CD14-positive monocyte (primary cell): ENCODE measurements around the gene DDX60. TPM values are rescaled to one million over a fixed set of nuclear protein-coding genes. Genes with fewer than 3 reads are reported as not detected.

Experiments
- DNase-seq, 3 donors: peaks; one replicate each; pipeline ENCODE4 v3.0.0-alpha.2; 2011 to 2022
- H2AFZ ChIP-seq: 2 replicates; pipeline ENCODE4 v1.6.0; 2012; ENCODE audit warnings: mild to moderate bottlenecking, low read depth, low read length, inconsistent platforms; ENCODE audit not compliant: insufficient read depth, poor library complexity, severe bottlenecking
- H3K27ac ChIP-seq, 2 donors: 1 replicate in 1 of 2; 2 replicates in 1 of 2; pipeline ENCODE4 v1.5.1; 2012 to 2013; ENCODE audit warnings: low read length in 2 of 2, control low read depth in 1 of 2, inconsistent platforms in 1 of 2, low read depth in 1 of 2, mild to moderate bottlenecking in 1 of 2
- H3K27me3 ChIP-seq, 2 donors: one replicate each; pipeline versions ENCODE4 v1.6.0 to v1.6.1; 2011 to 2013; ENCODE audit warnings: low read length in 2 of 2; ENCODE audit not compliant: control insufficient read depth in 2 of 2, insufficient read depth in 2 of 2
- H3K36me3 ChIP-seq, 2 donors: replicated peaks in 1 of 2; 1 replicate in 1 of 2; 2 replicates in 1 of 2; pipeline versions ENCODE4 v1.5.1 to v1.6.1; 2012 to 2013; ENCODE audit warnings: low read length in 2 of 2, control low read depth in 1 of 2, inconsistent platforms in 1 of 2, mild to moderate bottlenecking in 1 of 2; ENCODE audit not compliant: insufficient read depth in 2 of 2, control insufficient read depth in 1 of 2
- H3K4me1 ChIP-seq, 2 donors: 1 replicate in 1 of 2; 2 replicates in 1 of 2; pipeline versions ENCODE4 v1.5.1 to v1.6.1; 2012 to 2013; ENCODE audit warnings: low read length in 2 of 2, control low read depth in 1 of 2, inconsistent platforms in 1 of 2, mild to moderate bottlenecking in 1 of 2, moderate library complexity in 1 of 2; ENCODE audit not compliant: insufficient read depth in 2 of 2, control insufficient read depth in 1 of 2
- H3K4me2 ChIP-seq: replicated peaks from 2 replicates; pipeline ENCODE3; 2012; ENCODE audit warnings: low read length, moderate library complexity, mild to moderate bottlenecking; ENCODE audit not compliant: poor library complexity, severe bottlenecking; ENCODE audit errors: extremely low read depth
- H3K4me3 ChIP-seq, 3 experiments: fragments of 200-600 bp in 1 of 3; sonication (generic) in 1 of 3; replicated peaks in 1 of 3; 1 replicate in 2 of 3; 2 replicates in 1 of 3; pipeline ENCODE4 v1.5.1; 2011 to 2013; ENCODE audit warnings: low read length in 3 of 3, mild to moderate bottlenecking in 3 of 3, control low read depth in 2 of 3, low read depth in 2 of 3, inconsistent platforms in 1 of 3, moderate library complexity in 1 of 3
- H3K79me2 ChIP-seq: 2 replicates; pipeline ENCODE4 v1.6.0; 2012; ENCODE audit warnings: mild to moderate bottlenecking, control low read depth, inconsistent platforms, low read length, moderate library complexity; ENCODE audit not compliant: insufficient read depth
- H3K9ac ChIP-seq: 2 replicates; pipeline ENCODE4 v1.6.0; 2017; ENCODE audit warnings: low read length, mild to moderate bottlenecking; ENCODE audit not compliant: insufficient read depth, poor library complexity, severe bottlenecking
- H3K9me3 ChIP-seq, 2 donors: replicated peaks in 1 of 2; 1 replicate in 1 of 2; 2 replicates in 1 of 2; pipeline versions ENCODE4 v1.5.1 to v1.6.1; 2012 to 2013; ENCODE audit warnings: low read length in 2 of 2, control low read depth in 1 of 2; ENCODE audit not compliant: control insufficient read depth in 1 of 2, insufficient read depth in 1 of 2
- H4K20me1 ChIP-seq: 2 replicates; pipeline ENCODE4 v1.6.0; 2012; ENCODE audit warnings: mild to moderate bottlenecking, low read length, control low read depth, moderate library complexity; ENCODE audit not compliant: insufficient read depth
- H3K27ac Mint-ChIP-seq, 7 donors: one replicate each; pipeline ENCODE4 v1.8.0; 2020; ENCODE audit warnings: mild to moderate bottlenecking in 7 of 7, mixed read lengths in 7 of 7, moderate library complexity in 6 of 7, inconsistent platforms in 2 of 7
- H3K27me3 Mint-ChIP-seq, 3 donors: one replicate each; pipeline ENCODE4 v1.8.0; 2021 to 2022; ENCODE audit warnings: low read depth in 3 of 3, mild to moderate bottlenecking in 3 of 3, mixed read lengths in 3 of 3, moderate library complexity in 3 of 3, inconsistent platforms in 1 of 3
- H3K36me3 Mint-ChIP-seq, 2 donors: one replicate each; pipeline ENCODE4 v1.8.0; 2020; ENCODE audit warnings: mixed read lengths in 2 of 2, inconsistent platforms in 1 of 2, mild to moderate bottlenecking in 1 of 2
- H3K4me1 Mint-ChIP-seq: one replicate; pipeline ENCODE4 v1.8.0; 2020; ENCODE audit warnings: mild to moderate bottlenecking, mixed read lengths
- H3K4me3 Mint-ChIP-seq, 2 donors: one replicate each; pipeline ENCODE4 v1.8.0; 2020; ENCODE audit warnings: mild to moderate bottlenecking in 2 of 2, mixed read lengths in 2 of 2, moderate library complexity in 1 of 2
- H3K9me3 Mint-ChIP-seq, 7 donors: one replicate each; pipeline ENCODE4 v1.8.0; 2020 to 2022; ENCODE audit warnings: mixed read lengths in 7 of 7, mild to moderate bottlenecking in 6 of 7, moderate library complexity in 6 of 7, inconsistent platforms in 2 of 7
- CTCF ChIP-seq: fragments of 200-600 bp; IDR thresholded peaks from one replicate; pipeline ENCODE4 v1.8.0; 2022; ENCODE audit warnings: antibody characterized with exemption, mild to moderate bottlenecking
- WGBS: methylation state at CpG from one replicate; pipeline ENCODE4 v1.1.5; 2013; ENCODE audit warnings: missing lambda C conversion rate; ENCODE audit not compliant: insufficient coverage; 5-methylcytosine and 5-hydroxymethylcytosine counted together
- intact Hi-C, 2 donors: fragments of 100-400 bp; cut with micrococcal nuclease; formaldehyde crosslinking; loops; one replicate each; pipeline versions ENCODE4 v1.15.0 to v1.15.1; 2023
- polyA plus RNA-seq, 3 donors: library from polyadenylated mRNA; depleted of rRNA in 1 of 3; unstranded in 2 of 3; stranded (reverse) in 1 of 3; fragments of 300-500 nt in 2 of 3; fragments of >200 nt in 1 of 3; fragmentation: Illumina TruSeq in 2 of 3; gene quantifications; 1 replicate in 2 of 3; 2 replicates in 1 of 3; pipeline ENCODE4 v1.2.3, GENCODE V29; 2012 to 2021

DDX60 gene
- polyA plus RNA-seq, 3 donors = 7.0 to 12.2 (median 8.6) TPM

- no peak for DNase-seq
- peaks cover 5 to 16% (median 10%) of the 10 kb centered on the region in 7 donors for H3K9me3 Mint-ChIP-seq
- Histone ChIP-seq H3K27ac (no peak overlapping the region), H3K36me3 (peaks cover 71 to 92% of the 10 kb centered on the region in 2 donors), H2AFZ (no peak overlapping the region), H4K20me1 (no peaks in the 10 kb centered on the region), H3K27me3 (no peaks in the 10 kb centered on the region), H3K4me1 (no peaks in the 10 kb centered on the region), H3K9me3 (no peaks in the 10 kb centered on the region), H3K4me2 (no peak overlapping the region), H3K79me2 (no peaks in the 10 kb centered on the region), H3K9ac (no peak overlapping the region), H3K4me3 (no peak overlapping the region)
- TF ChIP-seq CTCF = no peak
- WGBS = no CpG with 5 or more reads among the region's 3 CpGs
- H3K4me1 Mint-ChIP-seq = no peaks in the 10 kb centered on the region
- peaks cover 86 to 92% of the 10 kb centered on the region in 2 donors for H3K36me3 Mint-ChIP-seq
- H3K4me3 Mint-ChIP-seq = no peak overlapping the region
- intact Hi-C loops = no loop called here
- no peak overlapping the region for H3K27ac Mint-ChIP-seq
- H3K27me3 Mint-ChIP-seq = no peaks in the 10 kb centered on the region
Observed at GRCh38 chr4:168367065-168367464, 48.5 kb upstream of the DDX60 start.

- H3K36me3 Mint-ChIP-seq = peaks cover 89 to 95% of the 10 kb centered on the region in 2 donors
Observed at GRCh38 chr4:168362025-168362401, 43.5 kb upstream of the DDX60 start.

More at GRCh38 chr4:168362025-168362401, 43.5 kb upstream of the DDX60 start:
- peaks cover 82 to 97% of the 10 kb centered on the region in 2 donors for H3K36me3 ChIP-seq
- intact Hi-C loops = no loop called here
- H3K4me1 Mint-ChIP-seq = no peaks in the 10 kb centered on the region
- H3K27me3 Mint-ChIP-seq = no peaks in the 10 kb centered on the region
- H3K4me3 Mint-ChIP-seq = no peak overlapping the region
- no peak overlapping the region for H3K27ac ChIP-seq
- no peak overlapping the region for H3K4me3 ChIP-seq
- peak in 1 of 3 donors; percentile 3 for DNase-seq
- no peaks in the 10 kb centered on the region for H3K79me2 ChIP-seq
- H3K9me3 Mint-ChIP-seq = peaks cover 0 to 9% (median 4%) of the 10 kb centered on the region in 7 donors
- H3K4me1 ChIP-seq = no peaks in the 10 kb centered on the region
- no peaks in the 10 kb centered on the region for H3K27me3 ChIP-seq
- H3K27ac Mint-ChIP-seq = peak overlapping the region in 2 of 7 donors; percentile 39 to 64
- no peaks in the 10 kb centered on the region for H3K9me3 ChIP-seq
- WGBS = 73% methylated on average over 4 of the region's 4 CpGs
- TF ChIP-seq CTCF = no peak
- H2AFZ ChIP-seq = no peak overlapping the region
- H3K4me2 ChIP-seq = no peak overlapping the region
- no peaks in the 10 kb centered on the region for H4K20me1 ChIP-seq
- H3K9ac ChIP-seq = no peak overlapping the region
